ENCODE measurements around the gene CSRP1.

GRCh38 chr1:201515062-201515750 is 8.3 kb upstream of the CSRP1 start:
- TF ChIP-seq CTCF (IDR thresholded peaks at IDR 0.05; ENCODE audit: low read depth, low read length, poor library complexity, severe bottlenecking) (no peak), EZH2phosphoT487 (IDR thresholded peaks at IDR 0.05; ENCODE audit: borderline replicate concordance, low read length) (no peak)
